HepG2 (cell line): Measurements from ENCODE around the gene LRRC45. TPM values are rescaled to one million over a fixed set of nuclear protein-coding genes. Genes with fewer than 3 reads are reported as not detected.

Source experiments
- ARNT ChIP-seq: fragments of 450-650 bp; IDR thresholded peaks from 2 replicates; pipeline ENCODE4 v1.6.1; 2017
- FOXK2 ChIP-seq: fragments of 450-650 bp; IDR thresholded peaks from 2 replicates; pipeline ENCODE4 v1.6.1; 2016
- HMG20B ChIP-seq: conservative IDR thresholded peaks from 2 replicates; pipeline ENCODE4 v1.6.1; 2016; ENCODE audit warnings: missing genetic modification reagents, missing compliant biosample characterization
- ISX ChIP-seq: sonication (generic); formaldehyde crosslinking; conservative IDR thresholded peaks from 2 replicates; pipeline ENCODE4 v1.5.0; 2020; ENCODE audit warnings: missing genetic modification reagents
- JUN ChIP-seq: sonication (generic); formaldehyde crosslinking; IDR thresholded peaks from 2 replicates; pipeline ENCODE4 v1.4.0; 2020; ENCODE audit warnings: mild to moderate bottlenecking, missing genetic modification reagents
- MBNL3 ChIP-seq: fragments of 250-450 bp; sonication (Bioruptor Pico); conservative IDR thresholded peaks from 2 replicates; pipeline ENCODE4 v1.8.0; 2022; ENCODE audit warnings: mild to moderate bottlenecking, inconsistent platforms
- PAWR ChIP-seq: sonication (generic); formaldehyde crosslinking; IDR thresholded peaks from 2 replicates; pipeline ENCODE4 v1.4.0; 2020; ENCODE audit warnings: missing genetic modification reagents, mild to moderate bottlenecking, borderline replicate concordance
- SSRP1 ChIP-seq: IDR thresholded peaks from 2 replicates; pipeline ENCODE4 v1.6.1; 2016; ENCODE audit warnings: control low read depth
- ZBTB21 ChIP-seq: sonication (generic); formaldehyde crosslinking; IDR thresholded peaks from 2 replicates; pipeline ENCODE4 v1.4.0; 2020; ENCODE audit warnings: missing genetic modification reagents
- ZNF562 ChIP-seq: sonication (generic); formaldehyde crosslinking; IDR thresholded peaks from 2 replicates; pipeline ENCODE4 v1.8.0; 2022; ENCODE audit warnings: missing genetic modification reagents, borderline replicate concordance
- ZNF577 ChIP-seq: sonication (generic); formaldehyde crosslinking; IDR thresholded peaks from 2 replicates; pipeline ENCODE4 v1.4.0; 2020; ENCODE audit warnings: mild to moderate bottlenecking, low read depth, missing genetic modification reagents, borderline replicate concordance
- ZNF589 ChIP-seq: sonication (generic); formaldehyde crosslinking; conservative IDR thresholded peaks from 2 replicates; pipeline ENCODE4 v1.8.0; 2022; ENCODE audit warnings: mild to moderate bottlenecking, moderate library complexity, missing genetic modification reagents
- polyA plus RNA-seq, 8 experiments: library from polyadenylated mRNA; depleted of rRNA in 3 of 8; stranded (reverse) in 7 of 8; unstranded in 1 of 8; fragments of >200 nt; fragmentation: Illumina TruSeq in 4 of 8; extraction: Trizol in 4 of 8; gene quantifications; 2 replicates each; pipeline versions ENCODE4 v1.2.1 to v1.2.3, GENCODE V29; 2011 to 2016; ENCODE audit warnings: low read depth in 4 of 8, missing spikeins in 1 of 8, mixed read lengths in 1 of 8; ENCODE audit not compliant: insufficient read depth in 1 of 8
- total RNA-seq, 5 experiments: library from RNA; depleted of rRNA; stranded (reverse); fragments of >200 nt; fragmentation: Illumina TruSeq; extraction: Trizol; gene quantifications; 2 replicates each; pipeline ENCODE4 v1.2.3, GENCODE V29; 2016; ENCODE audit warnings: low read depth in 1 of 5
- TF ChIP-seq, protein P1 (sequence below): sonication (generic); formaldehyde crosslinking; IDR thresholded peaks from 2 replicates; pipeline ENCODE4 v1.5.1; 2020; ENCODE audit warnings: mild to moderate bottlenecking, missing genetic modification reagents, moderate library complexity
- TF ChIP-seq, protein P2 (sequence below): sonication (generic); formaldehyde crosslinking; IDR thresholded peaks from 2 replicates; pipeline ENCODE4; 2020; ENCODE audit warnings: missing genetic modification reagents, mild to moderate bottlenecking, borderline replicate concordance
- TF ChIP-seq, protein P3 (sequence below): sonication (generic); formaldehyde crosslinking; IDR thresholded peaks from 2 replicates; pipeline ENCODE4 v1.5.0; 2020; ENCODE audit warnings: missing genetic modification reagents
- TF ChIP-seq, protein P4 (sequence below): IDR thresholded peaks from 2 replicates; pipeline ENCODE4 v1.6.1; 2018; ENCODE audit warnings: missing genetic modification reagents, mild to moderate bottlenecking, missing compliant biosample characterization
- TF ChIP-seq, protein P5 (sequence below): sonication (generic); formaldehyde crosslinking; IDR thresholded peaks from 2 replicates; pipeline ENCODE4 v1.8.1; 2022; ENCODE audit warnings: low read depth, mild to moderate bottlenecking, missing genetic modification reagents

LRRC45 gene
- total and polyA plus RNA-seq, 2 of the 13 experiments (the other 11 are each of a cell fraction or from before 2014, with no cell fraction given) = 11.6 to 48.1 TPM

DNA sequence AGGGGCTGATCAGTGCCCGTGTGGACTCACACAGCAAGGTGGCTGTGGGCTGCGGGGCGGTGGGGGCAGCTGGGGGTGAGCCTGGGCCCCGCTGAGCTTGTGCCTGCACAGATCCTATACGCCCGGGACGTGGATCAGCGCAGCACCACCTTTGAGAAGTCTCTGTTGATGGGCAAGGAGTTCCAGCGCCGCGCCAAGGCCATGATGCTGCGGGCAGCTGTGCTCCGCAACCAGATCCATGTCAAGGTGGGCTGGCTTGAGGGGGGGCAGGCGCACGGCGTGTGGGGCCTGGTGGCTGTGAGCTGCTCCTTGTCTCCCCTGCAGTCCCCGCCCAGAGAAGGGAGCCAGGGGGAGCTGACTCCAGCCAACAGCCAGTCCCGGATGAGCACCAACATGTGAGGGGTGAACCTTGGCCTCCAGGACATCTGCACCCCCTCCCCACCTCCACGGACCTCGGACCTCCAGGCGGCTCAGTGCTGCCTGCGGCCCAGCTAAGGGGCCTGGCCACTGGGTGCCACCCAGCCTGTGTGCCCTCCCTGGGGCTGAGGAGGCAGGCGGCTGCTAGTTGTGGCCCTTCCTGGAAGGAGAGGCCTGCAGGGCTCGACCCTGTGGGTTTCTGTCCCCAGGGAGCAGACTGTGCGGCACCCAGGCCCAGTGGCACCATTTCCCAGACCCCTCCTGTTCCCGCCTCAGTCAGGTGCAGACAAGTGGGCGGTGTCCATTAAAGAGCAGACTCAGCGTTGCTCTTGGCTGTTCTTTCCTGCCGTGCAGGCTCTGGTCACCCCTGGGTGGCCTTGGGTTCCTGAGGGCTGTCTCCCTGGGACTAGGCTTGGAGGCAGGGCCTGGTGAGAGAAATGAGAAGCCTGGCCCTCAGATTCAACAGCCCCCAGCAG is 33.9 kb downstream of the LRRC45 start (continued):
- TF ChIP-seq, protein P1, sequence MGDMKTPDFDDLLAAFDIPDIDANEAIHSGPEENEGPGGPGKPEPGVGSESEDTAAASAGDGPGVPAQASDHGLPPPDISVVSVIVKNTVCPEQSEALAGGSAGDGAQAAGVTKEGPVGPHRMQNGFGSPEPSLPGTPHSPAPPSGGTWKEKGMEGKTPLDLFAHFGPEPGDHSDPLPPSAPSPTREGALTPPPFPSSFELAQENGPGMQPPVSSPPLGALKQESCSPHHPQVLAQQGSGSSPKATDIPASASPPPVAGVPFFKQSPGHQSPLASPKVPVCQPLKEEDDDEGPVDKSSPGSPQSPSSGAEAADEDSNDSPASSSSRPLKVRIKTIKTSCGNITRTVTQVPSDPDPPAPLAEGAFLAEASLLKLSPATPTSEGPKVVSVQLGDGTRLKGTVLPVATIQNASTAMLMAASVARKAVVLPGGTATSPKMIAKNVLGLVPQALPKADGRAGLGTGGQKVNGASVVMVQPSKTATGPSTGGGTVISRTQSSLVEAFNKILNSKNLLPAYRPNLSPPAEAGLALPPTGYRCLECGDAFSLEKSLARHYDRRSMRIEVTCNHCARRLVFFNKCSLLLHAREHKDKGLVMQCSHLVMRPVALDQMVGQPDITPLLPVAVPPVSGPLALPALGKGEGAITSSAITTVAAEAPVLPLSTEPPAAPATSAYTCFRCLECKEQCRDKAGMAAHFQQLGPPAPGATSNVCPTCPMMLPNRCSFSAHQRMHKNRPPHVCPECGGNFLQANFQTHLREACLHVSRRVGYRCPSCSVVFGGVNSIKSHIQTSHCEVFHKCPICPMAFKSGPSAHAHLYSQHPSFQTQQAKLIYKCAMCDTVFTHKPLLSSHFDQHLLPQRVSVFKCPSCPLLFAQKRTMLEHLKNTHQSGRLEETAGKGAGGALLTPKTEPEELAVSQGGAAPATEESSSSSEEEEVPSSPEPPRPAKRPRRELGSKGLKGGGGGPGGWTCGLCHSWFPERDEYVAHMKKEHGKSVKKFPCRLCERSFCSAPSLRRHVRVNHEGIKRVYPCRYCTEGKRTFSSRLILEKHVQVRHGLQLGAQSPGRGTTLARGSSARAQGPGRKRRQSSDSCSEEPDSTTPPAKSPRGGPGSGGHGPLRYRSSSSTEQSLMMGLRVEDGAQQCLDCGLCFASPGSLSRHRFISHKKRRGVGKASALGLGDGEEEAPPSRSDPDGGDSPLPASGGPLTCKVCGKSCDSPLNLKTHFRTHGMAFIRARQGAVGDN = peak; percentile 100
- TF ChIP-seq SSRP1 (CRISPR knock-in tag) (peak; percentile 37; the same call in 1 of the 2 replicates), JUN (peak; percentile 15; the same call in 1 of the 2 replicates), PAWR (peak; percentile 70; the same call in 1 of the 2 replicates), ZBTB21 (no peak), FOXK2 (no peak), HMG20B (no peak), ZNF577 (CRISPR knock-in tag) (no peak), ARNT (no peak), MBNL3 (CRISPR knock-in tag) (no peak), ZNF562 (no peak), ZNF589 (CRISPR knock-in tag) (peak; percentile 79), ISX (CRISPR knock-in tag) (no peak)
- TF ChIP-seq, protein P2, sequence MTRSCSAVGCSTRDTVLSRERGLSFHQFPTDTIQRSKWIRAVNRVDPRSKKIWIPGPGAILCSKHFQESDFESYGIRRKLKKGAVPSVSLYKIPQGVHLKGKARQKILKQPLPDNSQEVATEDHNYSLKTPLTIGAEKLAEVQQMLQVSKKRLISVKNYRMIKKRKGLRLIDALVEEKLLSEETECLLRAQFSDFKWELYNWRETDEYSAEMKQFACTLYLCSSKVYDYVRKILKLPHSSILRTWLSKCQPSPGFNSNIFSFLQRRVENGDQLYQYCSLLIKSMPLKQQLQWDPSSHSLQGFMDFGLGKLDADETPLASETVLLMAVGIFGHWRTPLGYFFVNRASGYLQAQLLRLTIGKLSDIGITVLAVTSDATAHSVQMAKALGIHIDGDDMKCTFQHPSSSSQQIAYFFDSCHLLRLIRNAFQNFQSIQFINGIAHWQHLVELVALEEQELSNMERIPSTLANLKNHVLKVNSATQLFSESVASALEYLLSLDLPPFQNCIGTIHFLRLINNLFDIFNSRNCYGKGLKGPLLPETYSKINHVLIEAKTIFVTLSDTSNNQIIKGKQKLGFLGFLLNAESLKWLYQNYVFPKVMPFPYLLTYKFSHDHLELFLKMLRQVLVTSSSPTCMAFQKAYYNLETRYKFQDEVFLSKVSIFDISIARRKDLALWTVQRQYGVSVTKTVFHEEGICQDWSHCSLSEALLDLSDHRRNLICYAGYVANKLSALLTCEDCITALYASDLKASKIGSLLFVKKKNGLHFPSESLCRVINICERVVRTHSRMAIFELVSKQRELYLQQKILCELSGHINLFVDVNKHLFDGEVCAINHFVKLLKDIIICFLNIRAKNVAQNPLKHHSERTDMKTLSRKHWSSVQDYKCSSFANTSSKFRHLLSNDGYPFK (CRISPR knock-in tag) = peak; percentile 59; the same call in 1 of the 2 replicates
- TF ChIP-seq, protein P3, sequence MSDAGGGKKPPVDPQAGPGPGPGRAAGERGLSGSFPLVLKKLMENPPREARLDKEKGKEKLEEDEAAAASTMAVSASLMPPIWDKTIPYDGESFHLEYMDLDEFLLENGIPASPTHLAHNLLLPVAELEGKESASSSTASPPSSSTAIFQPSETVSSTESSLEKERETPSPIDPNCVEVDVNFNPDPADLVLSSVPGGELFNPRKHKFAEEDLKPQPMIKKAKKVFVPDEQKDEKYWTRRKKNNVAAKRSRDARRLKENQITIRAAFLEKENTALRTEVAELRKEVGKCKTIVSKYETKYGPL = no peak
- TF ChIP-seq, protein P4, sequence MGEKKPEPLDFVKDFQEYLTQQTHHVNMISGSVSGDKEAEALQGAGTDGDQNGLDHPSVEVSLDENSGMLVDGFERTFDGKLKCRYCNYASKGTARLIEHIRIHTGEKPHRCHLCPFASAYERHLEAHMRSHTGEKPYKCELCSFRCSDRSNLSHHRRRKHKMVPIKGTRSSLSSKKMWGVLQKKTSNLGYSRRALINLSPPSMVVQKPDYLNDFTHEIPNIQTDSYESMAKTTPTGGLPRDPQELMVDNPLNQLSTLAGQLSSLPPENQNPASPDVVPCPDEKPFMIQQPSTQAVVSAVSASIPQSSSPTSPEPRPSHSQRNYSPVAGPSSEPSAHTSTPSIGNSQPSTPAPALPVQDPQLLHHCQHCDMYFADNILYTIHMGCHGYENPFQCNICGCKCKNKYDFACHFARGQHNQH = 0 out of 2 replicates have a peak, but pooled peaks have one; percentile 28
- TF ChIP-seq, protein P5, sequence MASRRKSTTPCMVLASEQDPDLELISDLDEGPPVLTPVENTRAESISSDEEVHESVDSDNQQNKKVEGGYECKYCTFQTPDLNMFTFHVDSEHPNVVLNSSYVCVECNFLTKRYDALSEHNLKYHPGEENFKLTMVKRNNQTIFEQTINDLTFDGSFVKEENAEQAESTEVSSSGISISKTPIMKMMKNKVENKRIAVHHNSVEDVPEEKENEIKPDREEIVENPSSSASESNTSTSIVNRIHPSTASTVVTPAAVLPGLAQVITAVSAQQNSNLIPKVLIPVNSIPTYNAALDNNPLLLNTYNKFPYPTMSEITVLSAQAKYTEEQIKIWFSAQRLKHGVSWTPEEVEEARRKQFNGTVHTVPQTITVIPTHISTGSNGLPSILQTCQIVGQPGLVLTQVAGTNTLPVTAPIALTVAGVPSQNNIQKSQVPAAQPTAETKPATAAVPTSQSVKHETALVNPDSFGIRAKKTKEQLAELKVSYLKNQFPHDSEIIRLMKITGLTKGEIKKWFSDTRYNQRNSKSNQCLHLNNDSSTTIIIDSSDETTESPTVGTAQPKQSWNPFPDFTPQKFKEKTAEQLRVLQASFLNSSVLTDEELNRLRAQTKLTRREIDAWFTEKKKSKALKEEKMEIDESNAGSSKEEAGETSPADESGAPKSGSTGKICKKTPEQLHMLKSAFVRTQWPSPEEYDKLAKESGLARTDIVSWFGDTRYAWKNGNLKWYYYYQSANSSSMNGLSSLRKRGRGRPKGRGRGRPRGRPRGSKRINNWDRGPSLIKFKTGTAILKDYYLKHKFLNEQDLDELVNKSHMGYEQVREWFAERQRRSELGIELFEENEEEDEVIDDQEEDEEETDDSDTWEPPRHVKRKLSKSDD (CRISPR knock-in tag) = peak; percentile 80; the same call in 1 of the 2 replicates
